ENCODE data around the gene ZBED4.

Gene ZBED4

DNA sequence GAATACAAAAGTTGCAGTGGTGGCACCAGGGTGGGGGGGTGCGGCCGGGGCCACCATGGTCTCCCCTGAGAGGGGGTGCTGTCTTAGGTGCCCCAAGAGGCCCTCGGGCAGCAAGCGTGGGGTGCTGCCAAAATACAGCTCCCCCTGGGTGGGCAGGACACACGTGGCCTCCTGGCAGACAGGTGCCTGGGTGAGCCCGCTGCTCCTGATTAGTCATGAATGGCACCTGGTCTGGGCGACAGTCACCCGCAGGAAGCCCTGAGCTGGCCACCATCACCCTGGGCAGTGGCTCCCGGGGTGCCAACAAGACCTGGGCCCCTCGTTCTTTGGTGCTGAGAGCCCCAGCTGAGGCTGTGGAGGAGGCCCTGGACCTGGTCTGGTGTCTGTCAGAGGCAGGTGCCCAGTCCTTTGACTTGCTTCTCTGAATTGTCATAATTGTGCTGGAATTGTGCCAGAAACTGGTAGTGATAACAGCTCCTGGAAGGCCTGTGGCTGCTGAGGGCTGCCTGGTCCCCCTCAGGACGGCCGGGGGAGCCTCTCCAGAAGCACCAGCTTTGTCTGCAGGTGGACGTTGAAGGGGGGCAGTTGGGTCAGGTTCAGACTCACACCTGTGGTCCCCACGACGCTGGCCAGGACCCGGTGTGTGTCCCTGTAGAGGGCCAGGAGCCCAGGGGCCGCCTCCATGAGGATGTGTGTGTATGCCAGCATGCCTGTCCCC lies 49.8 kb downstream of the ZBED4 start:
- no peak for DNase-seq

GRCh38 chr22:49904040-49904369 lies 50.4 kb downstream of the ZBED4 start:
- no peak for DNase-seq

- DNase-seq: no peak
Measured at GRCh38 chr22:49905465-49905864, 51.8 kb downstream of the ZBED4 start.

DNA sequence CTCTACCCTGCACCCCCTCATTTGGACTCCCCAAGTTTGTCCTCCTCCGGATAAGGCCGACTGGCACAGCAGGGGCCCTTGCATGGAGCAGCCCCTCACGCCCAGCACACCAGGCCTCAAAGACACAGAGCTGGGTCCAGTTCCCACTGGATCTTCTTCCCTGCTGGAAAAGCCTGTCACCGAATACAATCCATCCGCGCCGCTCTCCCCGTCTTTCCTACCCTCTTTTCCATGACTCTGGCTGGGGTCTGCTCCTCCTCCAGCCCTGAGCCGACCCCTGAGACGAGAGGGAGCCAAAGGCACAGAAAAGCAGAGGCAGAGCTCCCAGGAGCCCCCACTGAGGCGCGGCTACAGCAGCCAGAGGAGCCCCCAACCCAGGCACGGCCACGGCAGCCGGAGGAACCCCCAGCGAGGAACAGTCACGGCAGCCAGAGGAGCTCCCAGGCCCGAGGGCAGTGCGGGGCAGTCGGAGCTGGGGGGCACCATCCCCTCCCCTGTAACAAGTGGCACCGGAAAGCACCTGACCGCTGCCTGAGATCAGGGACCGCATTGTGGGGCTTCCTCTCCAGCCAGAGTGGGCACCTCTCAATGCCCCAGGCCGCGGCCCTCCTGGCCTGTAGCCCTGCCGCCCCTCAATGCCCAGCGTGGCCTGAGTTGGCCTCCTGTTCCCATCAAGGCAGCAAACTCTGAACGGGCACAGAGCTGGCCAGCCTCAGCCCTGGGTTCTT lies 52.6 kb downstream of the ZBED4 start:
- no peak for DNase-seq

- no peak for DNase-seq
Measured at GRCh38 chr22:49906799-49907290, 53.2 kb downstream of the ZBED4 start.

- DNase-seq: no peak
Measured at GRCh38 chr22:49907807-49908206, 54.2 kb downstream of the ZBED4 start.

DNA sequence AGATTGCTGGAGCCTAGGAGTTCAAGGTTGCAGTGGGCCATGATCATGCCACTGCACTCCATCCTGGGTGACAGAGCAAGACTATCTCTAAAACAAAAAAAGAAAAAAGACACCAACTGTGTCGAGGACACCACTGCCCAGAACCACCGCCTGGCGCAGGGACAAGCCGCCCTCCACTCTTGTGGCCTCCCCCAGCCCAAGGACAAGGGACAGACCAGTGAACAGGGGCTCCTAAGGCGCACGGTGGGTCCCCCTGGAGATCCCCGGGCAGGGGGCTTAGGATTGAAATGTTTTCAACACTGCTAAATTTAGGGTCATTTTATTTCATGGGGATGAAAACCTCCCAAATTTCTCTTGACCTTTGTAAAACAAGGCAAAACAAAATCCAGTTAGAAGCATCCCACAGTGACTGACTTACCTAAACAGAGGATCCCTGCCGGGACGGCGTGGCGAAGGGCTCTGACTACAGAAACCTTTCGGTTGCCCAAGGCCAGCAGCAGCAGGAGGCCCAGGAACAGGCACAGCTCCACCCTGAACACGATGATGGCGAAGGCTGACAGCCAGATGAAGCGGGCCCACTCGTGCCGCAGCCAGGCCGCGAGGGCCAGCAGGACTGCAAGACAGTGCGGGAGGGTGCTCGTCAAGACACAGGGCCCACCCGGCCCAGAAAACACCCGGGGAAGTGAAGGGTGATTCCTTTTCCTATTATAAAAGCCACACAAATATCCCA lies 56.0 kb downstream of the ZBED4 start:
- DNase-seq: no peak

DNA sequence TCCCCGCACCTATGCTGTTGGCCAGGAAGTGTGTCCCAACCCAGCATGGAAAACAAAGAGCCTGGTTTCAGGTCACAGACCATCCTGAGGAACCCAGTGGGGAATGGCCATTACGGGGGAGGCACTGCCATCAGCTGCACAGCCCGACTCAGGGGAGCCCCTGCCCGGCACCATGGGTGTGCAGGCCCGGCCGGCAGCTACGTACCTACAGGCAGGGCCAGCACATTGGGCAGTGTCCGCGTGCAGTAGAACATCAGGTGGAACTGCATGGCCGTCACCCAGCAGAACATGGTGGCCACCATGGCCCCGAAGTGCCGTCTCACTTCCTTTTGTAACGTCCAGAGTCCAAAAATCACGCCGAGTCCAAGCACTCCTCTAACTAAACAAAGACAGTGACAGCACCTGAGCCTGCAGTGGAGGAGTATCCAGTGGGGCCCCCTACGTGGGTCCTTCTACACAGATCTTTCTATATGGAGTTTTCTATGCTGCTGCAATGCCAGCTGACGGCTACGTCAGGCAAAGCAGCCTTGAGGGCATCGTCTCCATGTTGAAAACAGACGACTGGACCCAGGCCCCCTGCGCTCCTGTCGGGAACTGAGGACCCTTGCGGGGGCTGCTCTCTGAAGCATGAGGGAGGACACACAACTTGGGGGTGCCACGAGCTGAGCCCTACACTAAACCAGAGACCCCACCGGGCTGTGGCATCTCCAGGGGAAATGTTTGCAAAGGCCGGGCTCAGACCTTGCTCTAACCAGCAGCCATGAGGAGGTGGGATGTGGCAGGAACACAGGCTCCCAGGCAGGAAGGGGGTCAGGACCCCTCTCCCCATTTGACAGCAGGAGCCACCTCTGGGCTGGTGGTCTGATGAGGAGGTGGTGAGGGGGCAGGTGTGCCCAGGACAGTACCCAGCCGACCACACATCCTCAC lies 56.8 kb downstream of the ZBED4 start:
- DNase-seq: no peak

GRCh38 chr22:49911881-49912625 lies 58.4 kb downstream of the ZBED4 start:
- no peak for DNase-seq

DNA sequence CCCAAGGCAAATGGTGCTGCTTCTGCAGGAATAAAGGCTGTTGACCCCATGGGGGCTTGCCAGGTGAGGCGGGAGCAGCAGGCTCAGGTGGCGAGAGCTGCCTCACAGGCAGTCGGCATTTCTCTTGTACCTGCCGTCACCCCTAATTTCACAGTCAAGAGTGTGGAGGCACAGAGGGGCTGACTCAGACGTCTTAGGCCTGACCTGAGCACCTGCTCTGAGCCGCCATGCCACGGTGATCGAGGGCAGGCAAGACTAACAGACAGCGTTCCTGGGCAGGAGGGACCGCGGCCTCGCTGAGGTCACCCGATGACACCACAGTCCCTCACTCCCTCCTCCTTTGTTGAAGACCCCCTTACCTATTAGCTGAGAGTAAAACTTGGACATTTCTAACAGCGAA lies 59.4 kb downstream of the ZBED4 start:
- DNase-seq: no peak

DNA sequence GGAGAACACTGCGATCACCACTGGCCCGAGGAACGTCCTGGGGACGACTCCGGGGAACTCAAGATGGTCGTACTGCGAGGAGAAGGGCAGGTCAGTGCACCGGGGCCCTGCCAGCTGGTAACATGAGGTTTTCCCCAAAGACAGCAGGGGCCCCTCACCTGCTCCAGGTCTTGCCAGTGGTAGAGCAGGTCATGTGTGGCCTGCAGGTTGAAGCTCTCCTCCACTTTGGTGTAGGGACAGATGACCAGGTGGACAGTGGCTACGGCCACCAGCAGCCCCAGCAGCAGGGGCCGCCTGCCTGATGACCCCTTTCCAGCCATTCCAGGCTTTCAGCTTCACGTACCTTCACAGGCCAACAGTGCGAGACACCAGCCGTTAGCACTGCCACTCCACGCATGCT lies 59.8 kb downstream of the ZBED4 start:
- DNase-seq: no peak

- DNase-seq: no peak
Measured at GRCh38 chr22:49914256-49914655, 60.6 kb downstream of the ZBED4 start.

DNA sequence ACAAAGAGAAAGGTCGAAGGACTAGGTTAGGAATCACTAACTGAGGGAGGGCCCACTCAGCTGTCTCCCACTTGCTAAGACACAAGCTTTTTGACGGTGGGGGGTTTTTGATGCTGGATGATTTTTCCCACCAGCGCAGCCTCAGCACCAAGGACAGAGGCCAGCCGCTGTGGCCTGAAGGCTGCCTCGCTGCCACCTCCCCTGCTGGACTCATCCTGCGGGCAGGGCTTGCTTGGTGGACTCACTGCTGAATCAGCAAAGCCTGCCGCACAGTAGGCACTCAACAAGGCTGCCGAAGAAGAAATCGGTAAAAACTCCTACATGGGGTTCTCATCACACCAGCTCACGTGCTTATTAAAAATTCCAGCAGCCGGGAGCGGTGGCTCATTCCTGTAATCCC lies 62.0 kb downstream of the ZBED4 start:
- DNase-seq: no peak

DNA sequence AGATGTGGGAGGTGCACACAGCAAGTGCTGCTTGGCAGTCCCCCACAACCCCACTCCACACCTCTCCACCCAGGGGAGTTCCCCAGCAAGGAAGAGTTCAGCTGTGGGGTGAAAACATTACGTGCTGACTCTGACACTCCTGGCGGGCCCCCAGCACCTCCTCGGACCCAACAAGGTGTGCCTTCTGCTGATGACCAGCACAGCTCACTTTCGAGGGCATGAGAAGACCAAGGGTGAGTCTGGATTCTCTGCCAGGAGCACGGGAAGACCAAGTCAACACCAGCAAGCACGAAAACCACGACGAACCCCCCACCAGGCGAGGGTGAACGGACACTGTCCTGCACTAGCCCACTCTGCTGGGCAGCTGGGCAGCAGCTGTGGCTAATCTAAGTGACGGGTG lies 63.2 kb downstream of the ZBED4 start:
- no peak for DNase-seq

GRCh38 chr22:49917974-49918910 lies 64.6 kb downstream of the ZBED4 start, which contains the start of the genes ALG12 and CRELD2:
Gene ALG12 (minus strand): TSS chr22:49918438. CDS start chr22:49913765, 4,673 bp downstream.
Gene CRELD2 (plus strand): TSS chr22:49918634. CDS start chr22:49918770, 136 bp downstream.
- DNase-seq: peak; percentile 96

DNA sequence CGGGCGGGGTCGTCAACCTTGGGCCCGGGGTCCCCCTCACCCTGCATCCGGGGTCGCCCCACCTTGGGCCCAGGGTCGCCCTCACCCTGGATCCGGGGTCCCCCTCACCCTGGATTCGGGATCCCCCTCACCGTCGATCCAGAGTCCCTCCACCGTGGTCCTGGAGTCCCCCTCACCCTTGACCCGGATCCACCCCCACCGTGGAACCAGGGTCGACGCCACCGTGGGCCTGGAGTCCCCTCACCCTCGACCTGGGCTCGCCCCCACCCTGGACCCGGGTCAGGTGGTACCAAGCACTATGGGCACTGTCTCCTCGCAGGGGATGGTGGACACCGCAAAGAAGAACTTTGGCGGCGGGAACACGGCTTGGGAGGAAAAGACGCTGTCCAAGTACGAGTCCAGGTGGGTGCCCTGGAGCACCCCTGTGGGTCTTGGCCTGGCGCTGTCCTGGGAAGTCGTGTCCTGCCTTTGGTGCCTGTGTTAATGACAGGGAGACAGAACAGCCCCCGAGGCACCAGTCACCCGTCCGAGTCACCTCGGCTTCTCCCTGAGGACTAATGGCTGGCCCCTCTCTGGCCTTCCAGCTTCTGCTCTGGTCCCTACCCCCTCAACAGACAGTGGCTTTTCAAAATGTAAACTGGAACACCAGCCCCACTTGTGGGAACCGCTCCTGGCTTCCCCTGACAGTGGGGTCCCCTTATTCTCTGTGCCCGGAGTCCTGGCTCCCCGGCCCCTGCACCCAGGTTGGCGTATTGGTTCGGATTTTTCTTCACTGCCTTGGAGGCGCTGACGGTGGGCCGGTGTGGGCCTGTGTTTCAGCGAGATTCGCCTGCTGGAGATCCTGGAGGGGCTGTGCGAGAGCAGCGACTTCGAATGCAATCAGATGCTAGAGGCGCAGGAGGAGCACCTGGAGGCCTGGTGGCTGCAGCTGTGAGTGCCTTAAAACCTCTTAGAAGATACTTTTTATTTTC lies 65.6 kb downstream of the ZBED4 start:
- no peak for DNase-seq

DNA sequence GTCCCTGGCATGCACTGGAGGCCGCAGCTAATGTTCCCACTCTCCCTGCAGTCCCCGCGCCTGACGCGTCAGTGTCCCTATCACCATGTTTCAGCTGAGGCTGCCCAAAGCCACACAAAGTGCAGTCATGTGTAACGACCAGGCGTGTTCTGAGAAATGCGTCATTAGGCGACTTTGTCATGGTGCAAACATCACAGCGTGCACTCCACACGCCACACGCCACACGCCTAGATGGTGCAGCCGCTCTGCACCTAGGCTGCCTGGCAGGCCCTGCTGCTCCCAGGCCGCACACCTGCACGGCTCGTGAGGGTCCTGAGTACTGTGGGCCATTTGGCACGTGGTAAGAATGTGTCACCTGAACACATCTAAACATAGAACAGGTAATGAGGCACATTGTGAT lies 67.2 kb downstream of the ZBED4 start:
- DNase-seq: no peak

GRCh38 chr22:49921508-49922278 lies 68.0 kb downstream of the ZBED4 start:
- no peak for DNase-seq

DNA sequence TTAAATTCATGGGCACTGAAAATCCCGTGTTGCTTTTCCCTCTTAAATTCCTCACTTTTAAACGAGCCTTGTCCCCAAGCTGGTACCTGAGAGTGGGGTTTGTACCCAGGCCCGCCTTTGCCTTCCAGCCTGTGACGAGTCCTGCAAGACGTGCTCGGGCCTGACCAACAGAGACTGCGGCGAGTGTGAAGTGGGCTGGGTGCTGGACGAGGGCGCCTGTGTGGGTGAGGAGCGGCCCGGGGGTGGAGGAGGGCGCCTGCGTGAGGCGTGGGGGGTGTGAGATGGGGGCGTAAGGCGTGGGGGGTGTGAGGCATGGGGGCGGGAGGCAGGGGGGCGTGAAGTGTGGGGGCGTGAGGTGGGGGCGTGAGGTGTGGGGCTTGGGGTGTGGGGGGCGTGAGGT lies 68.8 kb downstream of the ZBED4 start:
- no peak for DNase-seq

Data from activated CD4-positive, CD25-positive, alpha-beta regulatory T cell treated with anti-CD3 and anti-CD28 coated beads, Interleukin-2, amount 50 U/mL, for 72 hours (primary cell).